ENCODE results near the gene PRCP. TPM values are rescaled to one million over a fixed set of nuclear protein-coding genes. Genes with fewer than 3 reads are reported as not detected.

The PRCP gene
- total and polyA plus RNA-seq, 4 donors, result 27.3 to 55.2 (median 41.2) TPM

- 90% methylated on average over 2 of the region's 2 CpGs for WGBS
- Histone ChIP-seq H3K4me3 (ENCODE audit: low read depth in 1 of 3, low read length in 3 of 3) (no peak overlapping the region), H3K9ac (ENCODE audit: low read depth in 1 of 2, low read length in 2 of 2) (no peak overlapping the region), H3K9me3 (ENCODE audit: control insufficient read depth in 4 of 4, low read length in 3 of 4) (no peaks in the 10 kb centered on the region), H3K4me1 (ENCODE audit: control insufficient read depth in 4 of 4, insufficient read depth in 4 of 4, low read length in 3 of 4) (no peaks in the 10 kb centered on the region), H3K36me3 (ENCODE audit: control insufficient read depth in 4 of 4, insufficient read depth in 3 of 4, low read depth in 1 of 4, low read length in 3 of 4) (no peaks in the 10 kb centered on the region), H3K27ac (ENCODE audit: low read depth in 1 of 2, low read length in 2 of 2) (no peak overlapping the region), H3K27me3 (ENCODE audit: control insufficient read depth in 4 of 4, insufficient read depth in 4 of 4, low read length in 3 of 4) (peaks cover 0 to 4% (median 0%) of the 10 kb centered on the region in 4 donors)
- no peak for TF ChIP-seq MAX (IDR thresholded peaks at IDR 0.05)
- TF ChIP-seq GABPA (IDR thresholded peaks at IDR 0.05 in 1 of 2, conservative IDR thresholded peaks at IDR 0.05 in 1 of 2), result no peak
- no peak for TF ChIP-seq SP1 (IDR thresholded peaks at IDR 0.05)
- no peak for TF ChIP-seq CTCF (IDR thresholded peaks at IDR 0.05; ENCODE audit: low read depth, low read length, missing input control)
- TF ChIP-seq RAD21 (IDR thresholded peaks at IDR 0.05), result no peak
- TF ChIP-seq, protein P1, sequence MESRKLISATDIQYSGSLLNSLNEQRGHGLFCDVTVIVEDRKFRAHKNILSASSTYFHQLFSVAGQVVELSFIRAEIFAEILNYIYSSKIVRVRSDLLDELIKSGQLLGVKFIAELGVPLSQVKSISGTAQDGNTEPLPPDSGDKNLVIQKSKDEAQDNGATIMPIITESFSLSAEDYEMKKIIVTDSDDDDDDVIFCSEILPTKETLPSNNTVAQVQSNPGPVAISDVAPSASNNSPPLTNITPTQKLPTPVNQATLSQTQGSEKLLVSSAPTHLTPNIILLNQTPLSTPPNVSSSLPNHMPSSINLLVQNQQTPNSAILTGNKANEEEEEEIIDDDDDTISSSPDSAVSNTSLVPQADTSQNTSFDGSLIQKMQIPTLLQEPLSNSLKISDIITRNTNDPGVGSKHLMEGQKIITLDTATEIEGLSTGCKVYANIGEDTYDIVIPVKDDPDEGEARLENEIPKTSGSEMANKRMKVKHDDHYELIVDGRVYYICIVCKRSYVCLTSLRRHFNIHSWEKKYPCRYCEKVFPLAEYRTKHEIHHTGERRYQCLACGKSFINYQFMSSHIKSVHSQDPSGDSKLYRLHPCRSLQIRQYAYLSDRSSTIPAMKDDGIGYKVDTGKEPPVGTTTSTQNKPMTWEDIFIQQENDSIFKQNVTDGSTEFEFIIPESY (IDR thresholded peaks at IDR 0.05), result no peak
- TF ChIP-seq HNF4A (conservative IDR thresholded peaks at IDR 0.05), result no peak
- TF ChIP-seq YY1 (IDR thresholded peaks at IDR 0.05), result no peak
- TF ChIP-seq TAF1 (conservative IDR thresholded peaks at IDR 0.05), result no peak
- no peak for TF ChIP-seq EGR1 (IDR thresholded peaks at IDR 0.05; ENCODE audit: low read depth in 2 of 2)
- TF ChIP-seq NR2F2 (IDR thresholded peaks at IDR 0.05), result no peak
- TF ChIP-seq, protein P2, sequence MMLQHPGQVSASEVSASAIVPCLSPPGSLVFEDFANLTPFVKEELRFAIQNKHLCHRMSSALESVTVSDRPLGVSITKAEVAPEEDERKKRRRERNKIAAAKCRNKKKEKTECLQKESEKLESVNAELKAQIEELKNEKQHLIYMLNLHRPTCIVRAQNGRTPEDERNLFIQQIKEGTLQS (IDR thresholded peaks at IDR 0.05), result no peak
- no peak for TF ChIP-seq FOXA2 (IDR thresholded peaks at IDR 0.05)
- no peak for TF ChIP-seq JUND (IDR thresholded peaks at IDR 0.05)
- TF ChIP-seq, protein P3, sequence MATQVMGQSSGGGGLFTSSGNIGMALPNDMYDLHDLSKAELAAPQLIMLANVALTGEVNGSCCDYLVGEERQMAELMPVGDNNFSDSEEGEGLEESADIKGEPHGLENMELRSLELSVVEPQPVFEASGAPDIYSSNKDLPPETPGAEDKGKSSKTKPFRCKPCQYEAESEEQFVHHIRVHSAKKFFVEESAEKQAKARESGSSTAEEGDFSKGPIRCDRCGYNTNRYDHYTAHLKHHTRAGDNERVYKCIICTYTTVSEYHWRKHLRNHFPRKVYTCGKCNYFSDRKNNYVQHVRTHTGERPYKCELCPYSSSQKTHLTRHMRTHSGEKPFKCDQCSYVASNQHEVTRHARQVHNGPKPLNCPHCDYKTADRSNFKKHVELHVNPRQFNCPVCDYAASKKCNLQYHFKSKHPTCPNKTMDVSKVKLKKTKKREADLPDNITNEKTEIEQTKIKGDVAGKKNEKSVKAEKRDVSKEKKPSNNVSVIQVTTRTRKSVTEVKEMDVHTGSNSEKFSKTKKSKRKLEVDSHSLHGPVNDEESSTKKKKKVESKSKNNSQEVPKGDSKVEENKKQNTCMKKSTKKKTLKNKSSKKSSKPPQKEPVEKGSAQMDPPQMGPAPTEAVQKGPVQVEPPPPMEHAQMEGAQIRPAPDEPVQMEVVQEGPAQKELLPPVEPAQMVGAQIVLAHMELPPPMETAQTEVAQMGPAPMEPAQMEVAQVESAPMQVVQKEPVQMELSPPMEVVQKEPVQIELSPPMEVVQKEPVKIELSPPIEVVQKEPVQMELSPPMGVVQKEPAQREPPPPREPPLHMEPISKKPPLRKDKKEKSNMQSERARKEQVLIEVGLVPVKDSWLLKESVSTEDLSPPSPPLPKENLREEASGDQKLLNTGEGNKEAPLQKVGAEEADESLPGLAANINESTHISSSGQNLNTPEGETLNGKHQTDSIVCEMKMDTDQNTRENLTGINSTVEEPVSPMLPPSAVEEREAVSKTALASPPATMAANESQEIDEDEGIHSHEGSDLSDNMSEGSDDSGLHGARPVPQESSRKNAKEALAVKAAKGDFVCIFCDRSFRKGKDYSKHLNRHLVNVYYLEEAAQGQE (IDR thresholded peaks at IDR 0.05), result no peak
- no peak for TF ChIP-seq HNF4G (IDR thresholded peaks at IDR 0.05)
- no peak for TF ChIP-seq FOXA1 (IDR thresholded peaks at IDR 0.05)
- TF ChIP-seq RXRA (IDR thresholded peaks at IDR 0.05), result no peak
- no peak for DNase-seq (ENCODE audit: low spot score)
Measured at GRCh38 chr11:82786001-82786400, 114.2 kb downstream of the PRCP start.
